ENCODE measurements around the gene IPCEF1.
"Not testable (repeated sequence)": the region's sequence is repeated elsewhere in the genome, so short reads cannot be mapped to it uniquely, and the experiment has no call there.

IPCEF1 gene

DNA sequence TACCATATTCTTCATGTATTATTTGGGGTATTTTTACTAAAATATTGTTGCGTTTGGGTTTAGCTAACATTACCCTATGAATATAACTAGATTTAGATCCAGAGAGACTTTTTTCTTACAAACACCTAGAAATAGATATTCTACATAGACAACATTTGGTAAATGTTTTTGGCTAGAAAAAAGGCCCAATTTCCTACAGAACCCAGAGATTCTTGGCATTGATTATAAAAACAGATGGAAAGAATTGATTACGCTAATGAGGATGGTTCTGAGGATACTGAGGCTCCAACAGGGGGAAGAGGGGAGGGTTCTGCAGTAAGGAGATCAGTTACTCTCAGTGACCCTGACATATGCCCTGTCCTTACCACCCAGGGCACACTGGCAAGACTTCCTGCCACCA lies 123.2 kb downstream of the IPCEF1 start:
- no peak for DNase-seq (ENCODE audit: extremely low spot score, insufficient read length, low read depth)
- FAIRE-seq, result no peak

GRCh38 chr6:154232013-154232910 lies 124.3 kb downstream of the IPCEF1 start:
- DNase-seq (ENCODE audit: extremely low spot score, insufficient read length, low read depth), result no peak
- peak; percentile 51 for FAIRE-seq

DNA sequence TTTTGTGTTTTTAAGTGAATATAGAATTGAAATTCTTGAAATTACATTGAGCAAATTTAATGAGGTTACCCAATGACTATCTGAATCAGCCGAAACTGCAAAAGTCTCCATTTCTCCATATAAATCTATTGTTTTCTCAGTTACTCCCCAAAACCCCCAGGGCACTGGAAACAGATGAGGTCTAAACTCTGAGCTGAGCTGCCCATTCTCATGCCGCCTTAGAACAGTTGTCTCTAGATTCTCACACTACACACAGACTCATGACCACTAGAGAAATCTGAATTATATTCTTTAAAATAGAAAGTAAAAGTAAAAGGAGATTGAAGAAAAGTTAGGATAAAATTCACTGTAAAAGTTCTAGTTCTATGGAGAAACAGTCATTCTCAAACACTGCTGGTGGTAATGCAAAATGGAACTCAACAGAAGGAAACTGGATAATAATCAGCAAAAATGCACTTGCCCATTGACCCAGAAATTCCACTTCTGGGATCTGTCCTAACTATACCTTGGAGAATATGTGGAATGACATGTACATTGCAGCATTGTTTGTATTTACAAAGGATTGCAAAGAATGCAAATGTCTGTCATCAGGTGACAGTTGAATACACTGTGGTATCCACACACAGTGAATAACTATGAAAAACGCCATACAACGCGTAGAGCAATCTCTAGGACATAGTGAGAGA lies 125.5 kb downstream of the IPCEF1 start:
- no peak for DNase-seq (ENCODE audit: extremely low spot score, insufficient read length, low read depth)
- FAIRE-seq, result no peak

GRCh38 chr6:154230393-154230792 lies 126.2 kb downstream of the IPCEF1 start:
- peak; percentile 21 for FAIRE-seq
- DNase-seq (ENCODE audit: extremely low spot score, insufficient read length, low read depth), result no peak

- FAIRE-seq (peak; percentile 77), DNase-seq (ENCODE audit: extremely low spot score, insufficient read length, low read depth) (no peak)
Measured at GRCh38 chr6:154229786-154230185, 126.8 kb downstream of the IPCEF1 start.

DNA sequence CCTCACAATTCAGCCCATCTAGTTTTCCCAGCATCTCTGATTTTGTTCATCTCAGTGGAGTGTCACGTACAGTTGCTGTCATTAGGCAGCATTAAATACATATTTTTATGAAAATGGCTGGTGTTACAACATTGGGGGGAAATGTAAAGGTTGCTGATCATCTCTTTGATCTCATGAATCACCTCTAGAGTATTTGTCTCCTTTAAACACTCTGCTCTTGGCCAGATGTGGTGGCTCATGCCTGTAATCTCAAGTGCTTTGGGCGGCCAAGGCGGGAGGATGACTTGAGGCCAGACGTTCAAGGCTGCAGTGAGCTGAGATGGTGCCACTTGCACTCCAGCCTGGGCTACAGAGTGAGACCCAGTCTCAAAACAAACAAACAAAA lies 128.1 kb downstream of the IPCEF1 start:
- no peak for DNase-seq (ENCODE audit: extremely low spot score, insufficient read length, low read depth)
- peak; percentile 35 for FAIRE-seq

- DNase-seq (ENCODE audit: extremely low spot score, insufficient read length, low read depth), result no peak
- FAIRE-seq, result no peak
Measured at GRCh38 chr6:154227862-154228520, 128.6 kb downstream of the IPCEF1 start.

DNA sequence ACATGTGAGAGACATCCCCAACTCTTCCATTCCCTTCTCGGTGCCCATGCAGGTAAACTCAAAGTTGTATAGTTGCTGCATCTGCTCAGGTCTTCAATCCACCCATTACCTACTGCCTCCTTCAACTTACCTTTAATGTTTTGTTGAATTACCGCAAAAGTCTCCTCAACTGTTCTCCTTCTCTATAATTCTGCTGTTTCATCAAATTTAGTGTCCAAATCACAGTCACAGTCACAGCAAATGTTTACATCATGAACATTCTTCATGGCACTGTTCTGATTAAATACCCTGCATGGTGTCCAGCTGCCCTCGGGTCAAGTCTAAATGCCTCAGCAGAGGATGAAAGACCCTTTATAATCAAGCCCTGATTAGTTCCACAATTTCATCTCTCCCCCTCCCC lies 130.1 kb downstream of the IPCEF1 start:
- DNase-seq (ENCODE audit: extremely low spot score, insufficient read length, low read depth) (no peak), FAIRE-seq (no peak)

- DNase-seq (ENCODE audit: extremely low spot score, insufficient read length, low read depth) (no peak), FAIRE-seq (peak; percentile 15)
Measured at GRCh38 chr6:154223296-154223695, 133.3 kb downstream of the IPCEF1 start.

DNA sequence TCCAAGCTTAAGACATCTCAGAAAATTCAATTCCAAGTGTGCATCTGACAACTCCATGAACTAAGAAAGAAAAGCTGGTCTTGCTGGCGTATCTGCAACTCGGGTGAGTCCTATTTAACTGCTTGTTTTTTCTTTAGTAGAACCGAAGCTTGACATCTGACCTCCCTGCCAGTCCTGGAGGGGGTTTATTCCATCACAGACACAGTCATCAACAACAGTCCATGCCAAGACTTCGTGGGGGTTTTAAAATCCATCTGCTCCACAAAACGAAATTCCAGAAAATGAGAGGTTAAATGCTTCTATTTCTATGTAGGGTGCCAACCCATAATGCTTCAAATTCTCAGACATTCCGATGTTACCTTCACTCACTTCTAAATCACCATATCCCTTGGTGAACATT lies 133.9 kb downstream of the IPCEF1 start:
- no peak for FAIRE-seq
- no peak for DNase-seq (ENCODE audit: extremely low spot score, insufficient read length, low read depth)

- FAIRE-seq, result no peak
- no peak for DNase-seq (ENCODE audit: extremely low spot score, insufficient read length, low read depth)
Measured at GRCh38 chr6:154219250-154219649, 137.4 kb downstream of the IPCEF1 start.

GRCh38 chr6:154218787-154219186 lies 137.8 kb downstream of the IPCEF1 start:
- FAIRE-seq (no peak), DNase-seq (ENCODE audit: extremely low spot score, insufficient read length, low read depth) (no peak)

DNA sequence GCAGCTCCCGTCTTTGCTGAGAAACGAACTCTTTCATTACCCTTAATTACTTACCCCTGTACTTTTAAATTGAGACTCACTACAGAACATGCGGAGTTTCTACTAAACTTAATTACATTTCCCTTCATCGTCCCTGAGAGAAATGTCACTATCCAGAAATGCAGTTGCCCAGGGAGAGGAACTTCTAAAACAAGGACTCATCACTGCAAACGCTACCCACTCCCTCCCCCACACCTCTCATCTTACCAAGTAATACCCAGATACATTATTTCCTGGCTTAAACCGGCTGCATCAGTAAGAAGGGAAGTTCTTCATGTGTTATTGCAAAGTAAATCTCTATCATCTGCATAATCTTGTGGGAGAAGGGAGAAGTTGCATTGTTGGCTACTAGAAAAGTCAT lies 138.3 kb downstream of the IPCEF1 start:
- no peak for DNase-seq (ENCODE audit: extremely low spot score, insufficient read length, low read depth)

DNA sequence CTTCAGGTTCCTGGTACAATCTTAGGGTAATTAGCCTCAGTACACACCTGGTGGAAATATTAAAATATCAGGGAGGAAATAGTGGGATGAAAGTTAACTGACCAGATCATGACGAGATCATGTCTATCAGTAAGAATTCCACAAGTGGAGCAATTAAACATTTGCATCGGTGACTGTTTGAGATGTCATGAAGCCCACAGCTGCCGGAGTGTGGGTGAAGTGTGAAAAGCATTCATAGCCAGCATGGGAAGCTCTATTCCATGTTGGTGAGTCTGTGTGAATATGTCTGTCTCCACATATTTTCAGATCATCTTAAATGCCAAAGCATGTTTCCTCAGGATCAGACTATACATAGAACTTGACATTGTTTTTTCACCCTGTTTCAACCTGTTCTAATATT lies 142.8 kb downstream of the IPCEF1 start:
- no peak for DNase-seq (ENCODE audit: extremely low spot score, insufficient read length, low read depth)
- FAIRE-seq, result no peak

More for the DNA sequence above, 138.3 kb downstream of the IPCEF1 start:
- FAIRE-seq, result no peak

- DNase-seq (ENCODE audit: extremely low spot score, insufficient read length, low read depth) (no peak), FAIRE-seq (no peak)
Measured at GRCh38 chr6:154210678-154211077, 145.9 kb downstream of the IPCEF1 start.

DNA sequence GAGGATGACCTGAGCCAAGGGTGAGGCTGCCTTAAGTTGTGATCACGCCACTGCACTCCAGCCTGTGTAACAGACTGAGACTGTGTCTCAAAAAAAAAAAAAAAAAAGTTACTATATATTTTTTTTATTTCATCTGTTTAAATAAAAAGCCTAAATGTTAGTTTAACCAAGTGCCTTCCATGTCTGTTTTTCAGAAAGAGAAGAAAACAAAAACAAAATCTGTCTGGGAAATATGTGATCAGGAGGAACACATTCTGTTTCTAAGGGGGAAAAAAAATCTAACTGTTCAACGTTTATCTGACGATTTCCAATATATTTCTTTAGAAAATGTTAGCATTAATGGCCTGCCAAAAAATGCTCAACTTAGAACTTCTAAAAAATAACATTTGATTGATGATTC lies 147.0 kb downstream of the IPCEF1 start:
- DNase-seq (ENCODE audit: extremely low spot score, insufficient read length, low read depth) (no peak), FAIRE-seq (no peak)

GRCh38 chr6:154206996-154207395 lies 149.6 kb downstream of the IPCEF1 start:
- no peak for DNase-seq (ENCODE audit: extremely low spot score, insufficient read length, low read depth)
- FAIRE-seq, result no peak

- FAIRE-seq, result peak; percentile 36
- no peak for DNase-seq (ENCODE audit: extremely low spot score, insufficient read length, low read depth)
Measured at GRCh38 chr6:154206141-154206540, 150.5 kb downstream of the IPCEF1 start.

GRCh38 chr6:154202958-154203357 lies 153.6 kb downstream of the IPCEF1 start:
- FAIRE-seq (peak; percentile 39), DNase-seq (ENCODE audit: extremely low spot score, insufficient read length, low read depth) (no peak)

DNA sequence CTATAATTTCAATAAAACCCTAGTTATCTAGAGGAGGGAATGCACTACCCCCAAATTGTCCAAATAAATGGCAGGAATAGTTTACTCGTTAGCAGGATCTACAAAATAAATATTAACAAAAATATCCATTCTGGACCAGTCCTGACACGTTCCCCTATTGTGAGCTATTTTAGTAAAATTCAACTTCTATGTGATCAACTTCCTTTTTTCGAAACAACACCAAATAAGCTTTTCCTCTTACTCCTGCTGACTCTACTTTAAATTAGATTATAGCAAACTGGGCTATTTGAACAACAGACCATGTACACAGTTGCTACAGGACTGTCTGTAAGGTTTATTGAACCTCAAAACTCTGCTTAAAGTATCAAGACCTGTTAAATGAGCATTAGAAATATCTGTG lies 154.3 kb downstream of the IPCEF1 start:
- FAIRE-seq (no peak), DNase-seq (ENCODE audit: extremely low spot score, insufficient read length, low read depth) (no peak)

- FAIRE-seq; DNase-seq (ENCODE audit: extremely low spot score, insufficient read length, low read depth): not testable (repeated sequence)
Measured at GRCh38 chr6:154201688-154202087, 154.9 kb downstream of the IPCEF1 start.

Data from GM18507 (cell line).